GM10248 (cell line): ENCODE results near the gene IRAK4.
A peak's percentile ranks its signal among the peaks of the same experiment; 100 is the strongest.

Source experiments
- CTCF ChIA-PET: fragments of 300-600 bp; sonication (Branson Sonifier 250); formaldehyde crosslinking; extraction: SDS; loops from one replicate; lab custom pipeline; 2021; ENCODE audit warnings: antibody characterized with exemption; lab: Yijun Ruan, JAX
- POLR2A ChIA-PET: fragments of 350-650 bp; sonication (Branson Sonifier 250); formaldehyde crosslinking; extraction: SDS; loops from one replicate; lab custom pipeline; 2020; ENCODE audit warnings: antibody characterized with exemption; lab: Yijun Ruan, JAX
- DNase-seq: peaks from one replicate; pipeline ENCODE4 v3.0.0; 2012; ENCODE audit errors: extremely low spot score
- CTCF ChIP-seq: IDR thresholded peaks from 2 replicates; pipeline ENCODE4 v1.5.1; 2012; ENCODE audit warnings: mild to moderate bottlenecking, low read depth; ENCODE audit errors: extremely low read depth, missing control alignments, control extremely low read depth

IRAK4 gene

GRCh38 chr12:43758728-43759563 is at the start of gene IRAK4, which contains the start of gene PUS7L:
Gene IRAK4, plus strand, starts transcription at chr12:43758951. Its CDS starts 9,161 bp downstream, at chr12:43768112.
Gene PUS7L, minus strand, starts transcription at chr12:43758790. Its CDS starts 3,545 bp downstream, at chr12:43755245.
- ChIA-PET POLR2A (interaction anchor here (0.9 kb wide), 1 partner anchor 10 kb away, joined by 3 read pairs; no protein-coding TSS in a partner anchor), CTCF (interaction anchor here (1.0 to 2.0 kb wide), 10 partner anchors 10 to 124 kb away, joined by 3 to 11 read pairs (median 4); partner anchors contain the start of gene TWF1)
- peak; percentile 56 for TF ChIP-seq CTCF
- peak; percentile 96 for DNase-seq

- DNase-seq = no peak
- CTCF ChIA-PET = no interaction called here
- no peak for TF ChIP-seq CTCF
- POLR2A ChIA-PET = no interaction called here
These were observed 47.4 kb upstream of the IRAK4 start for GRCh38 chr12:43711348-43711747.

GRCh38 chr12:43722621-43723020 is 36.1 kb upstream of the IRAK4 start:
- CTCF ChIA-PET = no interaction called here
- TF ChIP-seq CTCF = no peak
- POLR2A ChIA-PET = no interaction called here
- no peak for DNase-seq

GRCh38 chr12:43723134-43723533 is 35.6 kb upstream of the IRAK4 start:
- ChIA-PET POLR2A (no interaction called here), CTCF (interaction anchor here (1.0 kb wide), 1 partner anchor 18 kb away, joined by 3 read pairs; no protein-coding TSS in a partner anchor)
- no peak for TF ChIP-seq CTCF
- DNase-seq = no peak

GRCh38 chr12:43728117-43728516 is 30.6 kb upstream of the IRAK4 start:
- POLR2A ChIA-PET = no interaction called here
- CTCF ChIA-PET = no interaction called here
- TF ChIP-seq CTCF = no peak
- no peak for DNase-seq

- DNase-seq = no peak
- ChIA-PET POLR2A (no interaction called here), CTCF (interaction anchor here (0.9 kb wide), 1 partner anchor 154 kb away, joined by 3 read pairs; no protein-coding TSS in a partner anchor)
- TF ChIP-seq CTCF = no peak
These were observed 30.1 kb upstream of the IRAK4 start for GRCh38 chr12:43728698-43729097.
